ENCODE measurements around the gene RIC1. TPM values are rescaled to one million over a fixed set of nuclear protein-coding genes. Genes with fewer than 3 reads are reported as not detected.
A peak's percentile ranks its signal among the peaks of the same experiment; 100 is the strongest.

Gene RIC1
- total and polyA plus RNA-seq, 2 of the 4 experiments (the other 2 are of a cell fraction) = 28.8 to 76.9 TPM

DNA sequence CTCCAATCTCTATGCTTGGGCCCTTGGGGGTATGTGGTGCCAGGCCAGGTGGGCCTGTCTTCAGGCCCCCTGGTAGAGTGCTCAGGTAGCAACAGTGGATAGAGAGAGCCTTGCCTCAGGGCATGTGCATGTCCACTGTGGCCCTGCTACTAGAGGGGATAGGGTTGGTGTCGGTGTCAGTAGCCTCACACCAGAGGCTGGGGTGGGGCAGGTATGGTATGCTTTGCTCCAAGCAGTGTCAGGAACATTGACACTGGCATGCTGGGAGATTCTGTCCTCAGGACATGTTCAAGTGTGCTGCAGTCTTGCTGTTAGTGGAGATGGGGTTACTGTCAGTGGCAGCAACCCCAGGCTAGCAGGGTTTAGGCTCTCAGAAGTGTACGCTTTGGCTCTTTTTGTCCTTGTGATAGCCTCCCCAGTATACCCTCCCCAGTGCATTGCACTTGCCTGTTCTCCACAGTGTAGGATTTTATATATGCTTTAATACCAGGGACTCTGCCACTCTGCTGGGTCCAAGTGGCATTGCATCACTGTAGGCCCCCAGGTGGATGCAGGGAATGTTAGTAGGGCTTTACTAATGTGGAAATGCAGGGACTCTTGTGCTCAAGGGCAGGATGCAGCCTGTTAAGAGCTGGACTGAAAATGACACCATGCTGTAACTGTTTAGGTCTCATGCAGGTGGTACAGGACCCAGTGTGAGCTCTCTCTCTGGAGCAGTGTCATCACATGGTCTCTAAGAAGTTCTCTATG lies 21.6 kb downstream of the RIC1 start:
- H3K4me3 ChIP-seq (ENCODE audit: insufficient read depth, low read depth, low read length) = no peak overlapping the region
- no peaks in the 10 kb centered on the region for H3K36me3 ChIP-seq (ENCODE audit: control insufficient read depth, insufficient read depth, low read length)
- H3K9ac ChIP-seq (ENCODE audit: low read depth, low read length) = no peak overlapping the region
- H3K56ac ChIP-seq (ENCODE audit: extremely low read depth, insufficient read depth, low read length) = no peak overlapping the region
- no peak overlapping the region for H2BK20ac ChIP-seq (ENCODE audit: low read depth, low read length)
- no peak overlapping the region for H4K91ac ChIP-seq (ENCODE audit: insufficient read depth, low read depth, low read length)
- in situ Hi-C loops (cut with MboI; ENCODE audit: low sequenced_read_pairs) = no loop called here
- no peak overlapping the region for H3K4ac ChIP-seq (ENCODE audit: low read depth, low read length)
- no peak overlapping the region for H3K14ac ChIP-seq (replicated peaks; ENCODE audit: low read depth, low read length)
- ATAC-seq (ENCODE audit: low read depth) (peak; percentile 31), DNase-seq (no peak)
- H4K8ac ChIP-seq (ENCODE audit: low read depth in 2 of 2, low read length in 2 of 2) = no peak overlapping the region
- peaks cover 5% of the 10 kb centered on the region for H3K9me3 ChIP-seq (ENCODE audit: control insufficient read depth, insufficient read depth, low read length)
- H4K20me1 ChIP-seq (ENCODE audit: insufficient read depth, low read length) = peaks cover 93% of the 10 kb centered on the region
- no peak overlapping the region for H2BK120ac ChIP-seq (ENCODE audit: low read depth, low read length)
- WGBS, 2 experiments (ENCODE audit: extremely low coverage in 2 of 2, insufficient read length in 1 of 2) = 100% methylated on average over 1 of the region's 2 CpGs; no CpG with 5 or more reads in 1 of the 2 experiments
- H3K4me1 ChIP-seq (ENCODE audit: control insufficient read depth, insufficient read depth, low read length) = peaks cover 15% of the 10 kb centered on the region
- intact Hi-C loops (cut with micrococcal nuclease) = no loop called here
- H4K5ac ChIP-seq (ENCODE audit: low read depth, low read length) = no peak overlapping the region
- no peak overlapping the region for H2AK9ac ChIP-seq (replicated peaks; ENCODE audit: low read depth, low read length, poor library complexity)
- no peak overlapping the region for H2AK5ac ChIP-seq (ENCODE audit: low read depth, low read length)
- POLR2A ChIA-PET (ENCODE audit: unreplicated experiment) = no interaction called here
- H3K23ac ChIP-seq (ENCODE audit: low read depth, low read length) = no peak overlapping the region
- dilution Hi-C loops (cut with HindIII; ENCODE audit: low sequenced_read_pairs, unreplicated experiment) = no loop called here
- TF ChIP-seq, protein P1, sequence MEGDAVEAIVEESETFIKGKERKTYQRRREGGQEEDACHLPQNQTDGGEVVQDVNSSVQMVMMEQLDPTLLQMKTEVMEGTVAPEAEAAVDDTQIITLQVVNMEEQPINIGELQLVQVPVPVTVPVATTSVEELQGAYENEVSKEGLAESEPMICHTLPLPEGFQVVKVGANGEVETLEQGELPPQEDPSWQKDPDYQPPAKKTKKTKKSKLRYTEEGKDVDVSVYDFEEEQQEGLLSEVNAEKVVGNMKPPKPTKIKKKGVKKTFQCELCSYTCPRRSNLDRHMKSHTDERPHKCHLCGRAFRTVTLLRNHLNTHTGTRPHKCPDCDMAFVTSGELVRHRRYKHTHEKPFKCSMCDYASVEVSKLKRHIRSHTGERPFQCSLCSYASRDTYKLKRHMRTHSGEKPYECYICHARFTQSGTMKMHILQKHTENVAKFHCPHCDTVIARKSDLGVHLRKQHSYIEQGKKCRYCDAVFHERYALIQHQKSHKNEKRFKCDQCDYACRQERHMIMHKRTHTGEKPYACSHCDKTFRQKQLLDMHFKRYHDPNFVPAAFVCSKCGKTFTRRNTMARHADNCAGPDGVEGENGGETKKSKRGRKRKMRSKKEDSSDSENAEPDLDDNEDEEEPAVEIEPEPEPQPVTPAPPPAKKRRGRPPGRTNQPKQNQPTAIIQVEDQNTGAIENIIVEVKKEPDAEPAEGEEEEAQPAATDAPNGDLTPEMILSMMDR (conservative IDR thresholded peaks at IDR 0.05; ENCODE audit: low read depth, low read length) = no peak
- TF ChIP-seq, protein P2, sequence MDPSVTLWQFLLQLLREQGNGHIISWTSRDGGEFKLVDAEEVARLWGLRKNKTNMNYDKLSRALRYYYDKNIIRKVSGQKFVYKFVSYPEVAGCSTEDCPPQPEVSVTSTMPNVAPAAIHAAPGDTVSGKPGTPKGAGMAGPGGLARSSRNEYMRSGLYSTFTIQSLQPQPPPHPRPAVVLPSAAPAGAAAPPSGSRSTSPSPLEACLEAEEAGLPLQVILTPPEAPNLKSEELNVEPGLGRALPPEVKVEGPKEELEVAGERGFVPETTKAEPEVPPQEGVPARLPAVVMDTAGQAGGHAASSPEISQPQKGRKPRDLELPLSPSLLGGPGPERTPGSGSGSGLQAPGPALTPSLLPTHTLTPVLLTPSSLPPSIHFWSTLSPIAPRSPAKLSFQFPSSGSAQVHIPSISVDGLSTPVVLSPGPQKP (IDR thresholded peaks at IDR 0.05; ENCODE audit: borderline replicate concordance, low read depth, low read length) = no peak
- no peak for TF ChIP-seq CEBPB (IDR thresholded peaks at IDR 0.05; ENCODE audit: low read depth, low read length)
- TF ChIP-seq NFE2L2 (IDR thresholded peaks at IDR 0.05; ENCODE audit: low read depth, low read length) = no peak
- no peak for TF ChIP-seq BHLHE40 (IDR thresholded peaks at IDR 0.05; ENCODE audit: low read depth, low read length)
- no peak for TF ChIP-seq MAZ (IDR thresholded peaks at IDR 0.05; ENCODE audit: borderline replicate concordance, low read depth, low read length)
- TF ChIP-seq, protein P3, sequence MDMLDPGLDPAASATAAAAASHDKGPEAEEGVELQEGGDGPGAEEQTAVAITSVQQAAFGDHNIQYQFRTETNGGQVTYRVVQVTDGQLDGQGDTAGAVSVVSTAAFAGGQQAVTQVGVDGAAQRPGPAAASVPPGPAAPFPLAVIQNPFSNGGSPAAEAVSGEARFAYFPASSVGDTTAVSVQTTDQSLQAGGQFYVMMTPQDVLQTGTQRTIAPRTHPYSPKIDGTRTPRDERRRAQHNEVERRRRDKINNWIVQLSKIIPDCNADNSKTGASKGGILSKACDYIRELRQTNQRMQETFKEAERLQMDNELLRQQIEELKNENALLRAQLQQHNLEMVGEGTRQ (IDR thresholded peaks at IDR 0.05; ENCODE audit: low read depth, low read length) = no peak
- TF ChIP-seq SMC3 (IDR thresholded peaks at IDR 0.05; ENCODE audit: low read depth, low read length) = no peak
- TF ChIP-seq POLR2A (IDR thresholded peaks at IDR 0.05; ENCODE audit: low read depth, low read length) = no peak
- H3K18ac ChIP-seq (ENCODE audit: low read depth, low read length) = no peak overlapping the region
- no peak overlapping the region for H2AFZ ChIP-seq (replicated peaks; ENCODE audit: low read length, poor library complexity)
- H2BK5ac ChIP-seq (ENCODE audit: low read depth, low read length, poor library complexity, severe bottlenecking) = no peak overlapping the region
- H3K79me1 ChIP-seq (ENCODE audit: low read depth in 1 of 2, low read length in 2 of 2) = peaks cover 0 to 54% of the 10 kb centered on the region in 2 experiments; a peak in 2 of 4 replicates
- no TSS peak for BruUV-seq (replicated peaks)
- no peak overlapping the region for H2BK15ac ChIP-seq (ENCODE audit: low read depth, low read length)
- H3K27me3 ChIP-seq (ENCODE audit: control insufficient read depth, insufficient read depth, low read length) = no peaks in the 10 kb centered on the region
- CTCF ChIA-PET = no interaction called here
- peaks cover 19% of the 10 kb centered on the region for H3K9me1 ChIP-seq (ENCODE audit: insufficient read depth, low read length)
- no peak overlapping the region for H3K27ac ChIP-seq (ENCODE audit: insufficient read depth, low read length)
- no peak overlapping the region for H3K4me2 ChIP-seq (ENCODE audit: low read depth, low read length)
